ENCODE data around the gene TMEM161B.
"Not testable (repeated sequence)": the region's sequence is repeated elsewhere in the genome, so short reads cannot be mapped to it uniquely, and the experiment has no call there.

TMEM161B gene

DNA sequence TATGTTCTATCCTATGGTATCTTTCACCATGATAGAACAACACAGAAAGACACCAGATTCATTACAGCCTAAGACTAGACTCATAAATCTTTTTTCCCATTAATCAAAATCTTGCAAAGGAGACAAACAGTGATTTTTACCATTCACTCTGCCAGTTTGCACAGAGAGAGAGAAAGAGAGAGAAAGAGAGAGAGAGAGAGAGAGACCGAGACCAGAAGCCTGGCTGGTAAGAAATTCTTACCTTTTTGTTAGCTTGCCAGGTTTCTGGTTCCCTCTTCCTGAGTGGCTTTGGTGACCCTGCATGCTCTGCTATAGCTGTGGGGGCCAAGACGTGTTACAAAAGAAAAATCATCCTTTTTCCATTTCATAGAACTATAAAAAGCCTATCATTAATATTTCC is 18.6 kb downstream of the TMEM161B start:
- no peak for DNase-seq (ENCODE audit: low read depth in 4 of 4, low spot score in 1 of 4)

- no peak for DNase-seq (ENCODE audit: low read depth in 4 of 4, low spot score in 1 of 4)
Measured at GRCh38 chr5:88248743-88249540, 19.7 kb downstream of the TMEM161B start.

- no peak for DNase-seq (ENCODE audit: low read depth in 4 of 4, low spot score in 1 of 4)
Measured at GRCh38 chr5:88248094-88248493, 20.6 kb downstream of the TMEM161B start.

DNA sequence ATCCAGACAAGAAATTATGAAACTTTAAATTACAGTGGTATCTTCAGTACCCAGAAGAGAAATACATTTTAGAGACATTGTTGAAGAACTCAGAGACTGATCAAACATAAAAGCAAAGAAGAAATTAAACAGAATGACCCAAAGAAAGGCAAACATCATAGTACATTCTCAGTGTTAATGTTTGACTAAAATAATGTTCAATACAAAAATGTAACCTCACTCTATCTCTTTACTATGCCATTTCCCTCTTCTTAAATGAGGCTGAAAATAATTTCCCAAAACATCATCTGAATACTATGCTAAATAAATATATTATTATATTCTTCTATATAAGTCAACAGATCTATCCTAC is 22.8 kb downstream of the TMEM161B start:
- no peak for DNase-seq (ENCODE audit: low read depth in 4 of 4, low spot score in 1 of 4)

GRCh38 chr5:88245241-88245892 is 23.3 kb downstream of the TMEM161B start:
- no peak for DNase-seq (ENCODE audit: low read depth in 4 of 4, low spot score in 1 of 4)

GRCh38 chr5:88244686-88245085 is 24.0 kb downstream of the TMEM161B start:
- DNase-seq (ENCODE audit: low read depth in 4 of 4, low spot score in 1 of 4) = no peak

DNA sequence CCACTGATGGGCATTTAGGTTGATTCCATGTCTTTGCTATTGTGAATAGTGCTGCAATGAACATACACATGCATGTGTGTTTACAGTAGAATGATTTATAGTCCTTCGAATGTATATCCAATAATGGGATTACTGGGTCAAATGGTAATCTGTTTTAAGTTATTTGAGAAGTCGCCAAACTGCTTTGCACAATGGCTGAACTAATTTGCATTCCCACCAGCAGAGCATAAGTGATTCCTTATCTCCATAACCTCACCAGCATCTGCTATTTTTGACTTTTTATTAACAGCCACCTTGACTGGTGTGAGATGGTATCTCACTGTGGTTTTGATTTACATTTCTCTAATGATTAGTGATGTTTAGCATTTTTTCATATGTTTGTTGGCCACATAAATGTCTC is 25.2 kb downstream of the TMEM161B start:
- not testable (repeated sequence) for DNase-seq (ENCODE audit: low read depth in 4 of 4, low spot score in 1 of 4)

DNA sequence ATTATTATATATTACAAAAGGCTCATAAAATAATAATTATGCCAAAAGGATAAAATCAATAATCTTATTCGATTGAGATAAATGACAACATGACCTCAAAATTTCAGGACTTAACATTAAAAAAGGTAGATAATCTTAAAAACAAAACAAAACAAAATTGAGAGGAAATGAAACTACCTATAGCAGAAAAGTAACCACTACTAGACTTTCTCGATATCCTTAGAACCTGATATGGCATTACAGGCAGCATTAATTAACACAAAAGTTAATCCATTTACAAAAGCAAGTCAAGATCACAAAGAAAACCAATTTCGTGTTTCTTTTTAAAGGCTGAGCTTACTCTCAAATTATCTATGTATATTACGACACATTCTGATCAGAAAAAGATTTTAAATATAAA is 29.9 kb downstream of the TMEM161B start:
- DNase-seq (ENCODE audit: low read depth in 4 of 4, low spot score in 1 of 4) = no peak

DNA sequence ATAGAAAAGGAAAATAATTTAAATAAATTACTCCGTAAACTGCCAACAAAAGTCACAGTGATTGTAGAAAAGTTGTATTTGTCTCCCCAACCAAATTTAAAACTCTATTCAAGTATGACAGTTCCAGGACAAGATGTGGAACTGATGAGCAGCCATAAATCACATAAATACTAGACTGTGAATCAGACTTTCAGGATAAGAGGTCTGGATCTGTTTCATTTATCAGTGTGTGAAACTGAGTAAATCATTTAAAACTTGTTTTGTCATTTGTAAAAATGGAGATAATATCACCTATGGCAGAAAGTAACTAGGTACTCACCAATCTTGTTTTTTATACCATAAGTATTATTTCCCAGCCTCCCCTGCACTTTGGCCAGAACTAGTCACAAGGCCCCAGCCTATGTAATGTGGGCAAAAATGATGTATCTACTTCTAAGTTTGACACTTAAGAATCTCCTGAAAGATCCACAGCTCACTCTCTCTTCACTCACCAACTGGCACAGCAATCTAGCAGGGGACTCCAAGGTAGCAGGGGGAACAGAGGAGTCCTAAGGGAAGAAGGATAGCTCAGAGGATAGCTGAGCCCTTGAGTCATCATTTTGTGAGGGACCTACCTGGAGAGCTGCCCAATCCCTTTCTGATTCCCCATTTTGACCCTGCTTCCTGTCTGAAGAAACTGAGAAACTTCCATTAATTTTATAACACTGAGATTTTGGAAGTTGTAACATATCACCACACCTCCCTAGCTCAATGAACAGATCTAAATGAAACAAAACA is 31.6 kb downstream of the TMEM161B start:
- DNase-seq (ENCODE audit: low read depth in 4 of 4, low spot score in 1 of 4) = no peak

- no peak for DNase-seq (ENCODE audit: low read depth in 4 of 4, low spot score in 1 of 4)
Measured at GRCh38 chr5:88235828-88236227, 32.8 kb downstream of the TMEM161B start.

GRCh38 chr5:88235346-88235745 is 33.3 kb downstream of the TMEM161B start:
- no peak for DNase-seq (ENCODE audit: low read depth in 4 of 4, low spot score in 1 of 4)

DNA sequence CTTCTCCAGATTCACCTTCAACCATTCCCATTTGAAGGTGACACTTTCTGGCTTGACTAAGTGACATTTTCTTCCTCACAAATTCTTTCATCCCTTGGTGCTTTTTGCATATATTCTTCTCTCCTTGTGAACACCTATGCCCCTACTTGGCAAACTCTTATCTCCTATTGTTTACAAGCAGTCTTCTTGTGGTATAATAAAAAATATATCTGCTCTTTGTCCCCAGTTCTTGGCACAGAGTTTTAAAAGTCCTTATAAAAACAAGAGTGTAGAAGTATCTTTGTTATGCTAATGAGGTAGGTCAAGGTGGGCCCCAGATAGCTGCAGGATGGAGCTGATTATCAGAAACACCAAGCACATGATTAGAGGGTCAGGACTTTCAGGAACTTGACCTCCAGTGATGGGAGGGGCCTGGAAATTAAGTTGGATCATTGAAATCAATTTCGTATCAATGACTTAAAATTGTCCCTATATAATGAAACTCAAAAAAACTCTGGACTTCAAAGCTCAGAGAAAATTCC is 38.0 kb downstream of the TMEM161B start:
- no peak for DNase-seq (ENCODE audit: low read depth in 4 of 4, low spot score in 1 of 4)

GRCh38 chr5:88226881-88227450 is 41.7 kb downstream of the TMEM161B start:
- no peak for DNase-seq (ENCODE audit: low read depth in 4 of 4, low spot score in 1 of 4)

- DNase-seq (ENCODE audit: low read depth in 4 of 4, low spot score in 1 of 4) = no peak
Measured at GRCh38 chr5:88214655-88215054, 54.0 kb downstream of the TMEM161B start.

DNA sequence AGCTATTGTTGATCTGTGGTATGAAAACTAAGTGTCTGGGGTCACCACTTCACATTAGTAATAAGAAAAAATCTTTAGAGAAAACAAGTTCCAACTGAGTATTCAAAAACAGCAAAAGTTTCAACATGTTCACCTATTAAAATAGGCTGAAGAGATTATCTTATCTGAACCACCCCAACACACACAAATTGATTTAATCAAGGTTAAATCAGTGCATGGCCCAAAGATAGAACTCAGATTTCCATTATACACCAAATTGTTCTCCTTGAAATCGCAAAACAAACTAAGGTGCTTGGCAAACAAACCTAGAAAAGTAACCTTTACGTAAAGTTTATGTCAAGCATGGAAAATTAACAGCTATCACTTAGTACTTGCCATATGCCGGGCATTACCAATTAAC is 61.1 kb downstream of the TMEM161B start:
- DNase-seq (ENCODE audit: low read depth in 4 of 4, low spot score in 1 of 4) = no peak

- peak in 1 of 4 experiments; percentile 2 for DNase-seq (ENCODE audit: low read depth in 4 of 4, low spot score in 1 of 4)
Measured at GRCh38 chr5:88203981-88204750, 64.5 kb downstream of the TMEM161B start.

GRCh38 chr5:88195636-88196035 is 73.0 kb downstream of the TMEM161B start:
- DNase-seq (ENCODE audit: low read depth in 4 of 4, low spot score in 1 of 4) = no peak

- no peak for DNase-seq (ENCODE audit: low read depth in 4 of 4, low spot score in 1 of 4)
Measured at GRCh38 chr5:88193896-88194295, 74.7 kb downstream of the TMEM161B start.

GRCh38 chr5:88190106-88190834 is 78.4 kb downstream of the TMEM161B start:
- peak in 2 of 4 experiments; percentile 3 to 13 for DNase-seq (ENCODE audit: low read depth in 4 of 4, low spot score in 1 of 4)

DNA sequence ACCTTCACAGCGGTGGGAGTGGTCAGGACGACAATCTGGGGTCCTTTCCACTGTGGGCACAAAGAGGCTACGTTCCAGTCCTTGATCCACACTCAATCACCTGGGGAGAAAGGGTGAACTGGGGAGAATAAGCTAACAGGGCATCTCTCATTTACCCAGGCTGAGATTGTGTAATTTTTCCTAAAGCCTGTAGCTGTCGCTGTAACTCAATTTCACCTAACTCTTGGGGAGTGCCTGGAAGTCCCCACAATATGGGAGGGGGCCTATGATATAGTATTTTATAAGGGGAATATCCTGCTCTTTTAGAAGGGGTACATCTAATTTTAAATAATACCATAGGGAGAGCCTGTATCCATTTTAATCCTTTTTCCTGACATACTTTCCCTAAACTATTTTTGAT is 79.2 kb downstream of the TMEM161B start:
- DNase-seq (ENCODE audit: low read depth in 4 of 4, low spot score in 1 of 4) = not testable (repeated sequence)
